GM18498 (cell line): ENCODE measurements around the gene GPR25.

Experiments
- ATAC-seq: cut with Tn5 transposase; IDR thresholded peaks from one replicate; pipeline ENCODE4 v1.9.1; 2021; ENCODE audit warnings: mild to moderate bottlenecking, moderate library complexity; ENCODE audit not compliant: unreplicated experiment

The GPR25 gene

GRCh38 chr1:200894712-200895442 lies 22.1 kb downstream of the GPR25 start, which contains the start of gene INAVA:
Gene INAVA (plus strand): TSS chr1:200894900. CDS start chr1:200898401, 3,501 bp downstream.
- ATAC-seq: no peak

- ATAC-seq: no peak
Observed at GRCh38 chr1:200895443-200895789, 22.6 kb downstream of the GPR25 start.

GRCh38 chr1:200895801-200896530 lies 23.2 kb downstream of the GPR25 start:
- peak; percentile 34 for ATAC-seq

GRCh38 chr1:200896531-200897196 lies 23.9 kb downstream of the GPR25 start:
- ATAC-seq: no peak

- no peak for ATAC-seq
Observed at GRCh38 chr1:200897259-200897658, 24.5 kb downstream of the GPR25 start.

- ATAC-seq: no peak
Observed at GRCh38 chr1:200899015-200899386, 26.2 kb downstream of the GPR25 start.

- no peak for ATAC-seq
Observed at GRCh38 chr1:200899451-200899915, 26.7 kb downstream of the GPR25 start.

- no peak for ATAC-seq
Observed at GRCh38 chr1:200899954-200900867, 27.4 kb downstream of the GPR25 start.

- ATAC-seq: no peak
Observed at GRCh38 chr1:200900877-200901276, 28.1 kb downstream of the GPR25 start.

GRCh38 chr1:200901350-200901749 lies 28.6 kb downstream of the GPR25 start:
- no peak for ATAC-seq

- no peak for ATAC-seq
Observed at GRCh38 chr1:200901796-200902444, 29.1 kb downstream of the GPR25 start.

- ATAC-seq: no peak
Observed at GRCh38 chr1:200903793-200904192, 31.0 kb downstream of the GPR25 start.

GRCh38 chr1:200904772-200905171 lies 32.0 kb downstream of the GPR25 start:
- no peak for ATAC-seq

- peak; percentile 45 for ATAC-seq
Observed at GRCh38 chr1:200905411-200906052, 32.8 kb downstream of the GPR25 start.

GRCh38 chr1:200906491-200906890 lies 33.7 kb downstream of the GPR25 start:
- ATAC-seq: no peak

- peak; percentile 59 for ATAC-seq
Observed at GRCh38 chr1:200907611-200908097, 34.9 kb downstream of the GPR25 start.

GRCh38 chr1:200908191-200908868 lies 35.5 kb downstream of the GPR25 start:
- ATAC-seq: no peak

- ATAC-seq: no peak
Observed at GRCh38 chr1:200909071-200909470, 36.3 kb downstream of the GPR25 start.

- ATAC-seq: peak; percentile 41
Observed at GRCh38 chr1:200909757-200910239, 37.0 kb downstream of the GPR25 start.
